TTC549 (cell line): ENCODE data around the gene VTA1.
"Not testable (repeated sequence)": the region's sequence is repeated elsewhere in the genome, so short reads cannot be mapped to it uniquely, and the experiment has no call there.

Experiments
- FAIRE-seq: peaks from 2 replicates; lab custom pipeline; 2012; peaks lifted over from hg19 to GRCh38; lab: Jason Lieb, UNC

Gene VTA1

DNA sequence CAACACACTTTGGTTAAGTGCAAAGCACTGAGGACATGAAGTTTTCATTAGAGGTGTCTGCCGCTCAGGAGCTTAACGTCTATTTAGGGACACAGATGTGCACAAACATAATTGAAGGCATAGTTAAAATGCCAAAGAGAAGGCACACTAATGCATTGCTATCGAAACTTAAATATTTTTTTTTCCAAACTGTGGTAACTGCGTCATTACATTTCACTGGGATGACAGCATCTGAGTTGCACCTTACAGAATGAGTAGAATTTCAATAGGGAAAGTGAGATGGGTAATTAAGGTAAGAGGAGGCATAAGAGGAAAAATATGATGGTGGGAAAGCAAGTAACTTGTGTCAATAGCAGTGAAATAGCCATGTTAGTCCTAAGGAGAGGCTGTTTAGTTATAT, 79.7 kb downstream of the VTA1 start:
- FAIRE-seq: no peak

DNA sequence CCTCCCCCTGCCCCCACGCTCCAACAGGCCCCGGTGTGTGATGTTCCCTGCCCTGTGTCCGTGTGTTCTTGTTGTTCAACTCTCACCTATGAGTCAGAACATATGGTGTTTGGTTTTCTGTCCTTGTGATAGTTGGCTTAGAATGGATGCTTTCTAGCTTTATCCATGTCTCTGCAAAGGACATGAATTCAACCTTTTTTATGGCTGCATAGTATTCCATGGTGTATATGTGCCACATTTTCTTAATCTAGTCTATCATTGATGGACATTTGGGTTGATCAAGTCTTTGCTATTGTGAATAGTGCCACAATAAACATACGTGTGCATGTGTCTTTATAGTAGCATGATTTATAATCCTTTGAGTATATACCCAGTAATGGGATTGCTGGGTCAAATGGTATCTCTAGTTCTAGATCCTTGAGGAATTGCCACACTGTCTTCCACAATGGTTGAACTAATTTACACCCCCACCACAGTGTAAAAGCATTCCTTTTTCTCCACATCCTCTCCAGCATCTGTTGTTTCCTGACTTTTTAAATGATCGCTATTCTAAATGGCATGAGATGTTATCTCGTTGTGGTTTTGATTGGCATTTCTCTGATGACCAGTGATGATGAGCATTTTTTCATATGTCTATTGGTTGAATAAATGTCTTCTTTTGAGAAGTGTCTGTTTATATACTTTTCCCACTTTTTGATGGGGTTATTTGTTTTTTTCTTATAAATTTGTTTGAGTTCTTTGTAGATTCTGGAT, 82.6 kb downstream of the VTA1 start:
- not testable (repeated sequence) for FAIRE-seq

DNA sequence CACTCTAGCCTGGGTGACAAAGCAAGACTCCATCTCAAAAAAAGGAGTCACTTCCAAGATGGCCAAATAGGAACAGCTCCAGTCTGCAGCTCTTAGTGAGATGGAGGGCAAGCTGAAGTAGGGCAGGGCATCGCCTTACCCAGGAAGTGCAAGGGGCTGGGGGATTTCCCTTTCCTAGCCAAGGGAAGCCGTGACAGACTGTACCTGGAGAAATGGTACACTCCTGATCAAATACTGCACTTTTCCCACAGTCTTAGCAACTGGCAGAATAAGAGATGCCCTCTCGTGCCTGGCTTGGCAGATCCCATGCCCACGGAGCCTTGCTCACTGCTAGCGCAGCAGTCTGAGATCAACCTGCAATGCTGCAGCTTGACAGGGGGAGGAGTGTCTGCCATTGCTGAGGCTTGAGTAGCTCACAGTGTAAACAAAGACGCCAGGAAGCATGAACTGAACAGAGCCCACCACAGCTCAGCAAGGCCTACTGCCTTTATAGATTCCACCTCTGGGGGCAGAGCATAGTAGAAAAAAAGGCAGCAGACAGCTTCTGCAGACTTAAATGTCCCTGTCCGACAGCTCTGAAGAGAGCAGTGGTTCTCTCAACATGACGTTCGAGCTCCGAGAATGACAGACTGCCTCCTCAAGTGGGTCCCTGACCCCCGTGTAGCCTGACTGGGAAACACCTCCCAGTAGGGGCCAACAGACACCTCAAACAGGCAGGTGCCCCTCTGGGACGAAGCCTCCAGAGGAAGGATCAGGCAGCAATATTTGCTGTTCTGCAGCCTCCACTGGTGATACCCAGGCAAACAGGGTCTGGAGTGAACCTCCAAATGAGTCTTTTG, 85.4 kb downstream of the VTA1 start:
- not testable (repeated sequence) for FAIRE-seq

DNA sequence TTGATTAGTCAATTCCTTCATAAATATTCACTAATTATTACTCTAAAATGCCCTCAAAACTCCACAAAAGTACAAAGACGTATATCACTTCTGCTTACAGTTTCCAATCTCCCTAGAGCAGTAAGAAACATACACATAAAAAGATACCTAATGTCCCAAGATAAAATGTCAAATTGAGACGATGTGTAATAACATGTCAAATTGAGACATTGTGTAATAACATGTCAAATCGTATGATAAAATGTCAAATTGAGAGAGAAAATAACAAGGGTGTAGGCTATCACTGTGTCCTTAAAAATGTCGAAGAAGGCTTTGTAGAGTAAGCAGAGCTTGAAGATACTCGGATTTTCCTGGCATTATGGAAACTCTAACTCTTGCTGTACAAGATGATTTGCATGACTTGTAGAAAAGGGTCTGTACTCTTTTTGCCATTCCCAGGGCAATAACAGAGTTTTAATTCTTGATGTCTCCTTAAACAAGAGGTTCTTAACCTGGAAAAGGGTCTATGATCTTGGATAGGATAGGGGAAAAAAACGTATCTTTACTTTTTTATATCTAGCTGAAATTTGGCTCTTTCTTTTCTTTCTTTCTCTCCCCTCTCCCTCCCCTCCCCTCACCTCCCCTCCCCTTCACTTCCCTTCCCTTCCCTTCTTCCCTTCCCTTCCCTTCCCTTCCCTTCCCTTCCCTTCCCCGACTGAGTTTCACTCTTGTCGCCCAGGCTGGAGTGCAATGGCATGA, 87.1 kb downstream of the VTA1 start:
- no peak for FAIRE-seq

DNA sequence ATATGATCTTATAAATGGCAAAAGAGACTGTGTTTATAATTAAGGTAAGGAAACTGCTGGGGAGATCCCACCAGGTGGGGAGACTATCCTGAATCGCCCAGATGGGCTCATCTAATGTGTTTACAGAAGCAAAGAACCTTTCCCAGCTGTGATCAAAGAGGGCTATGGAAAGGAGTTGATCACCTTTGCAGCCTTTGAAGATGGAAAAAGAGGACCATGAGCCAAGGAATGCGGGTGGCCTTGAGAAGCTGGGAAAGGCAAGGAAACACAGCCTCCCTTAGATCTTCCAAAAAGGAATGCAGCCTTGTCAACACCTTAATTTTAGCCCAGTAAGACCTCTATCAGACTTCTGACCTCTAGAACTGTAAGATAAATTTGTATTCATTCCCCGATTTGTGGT, 88.2 kb downstream of the VTA1 start:
- no peak for FAIRE-seq

DNA sequence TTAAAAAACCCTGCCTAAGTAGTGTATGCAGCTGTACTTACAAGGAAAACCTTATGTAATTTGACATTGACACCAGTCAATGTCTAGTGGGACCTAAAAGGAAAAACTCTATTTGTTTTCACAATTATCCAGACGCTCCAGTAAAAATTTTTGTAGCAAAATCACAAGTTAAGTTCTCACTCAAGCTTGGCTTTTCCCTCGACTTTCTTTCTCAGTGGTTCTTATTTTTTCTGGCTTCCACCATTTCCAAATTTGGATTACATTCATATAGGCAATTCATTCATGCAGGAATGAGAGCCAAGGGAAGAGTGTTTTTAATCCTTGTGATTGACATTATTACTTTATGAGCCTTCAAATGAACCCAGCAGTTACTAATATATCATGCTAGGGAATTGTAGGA, 88.7 kb downstream of the VTA1 start:
- FAIRE-seq: no peak

DNA sequence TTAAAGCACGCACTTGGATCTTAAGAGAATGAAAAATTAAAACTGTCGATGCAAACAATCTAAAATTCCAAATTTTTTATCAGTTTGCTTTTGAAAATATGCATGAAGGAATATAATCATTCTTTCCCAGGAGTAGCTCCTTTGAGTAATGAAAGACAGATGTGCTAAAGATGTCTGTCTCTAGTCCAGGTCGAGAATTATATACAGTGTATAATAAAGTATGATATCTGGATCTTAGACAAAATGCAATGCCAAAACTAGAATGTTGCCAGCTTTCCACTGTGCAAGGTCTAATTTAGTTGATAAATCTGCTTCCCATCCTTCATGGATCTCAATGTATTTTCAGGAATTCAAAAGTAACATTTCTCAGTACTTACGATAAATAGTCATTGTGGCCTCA, 89.6 kb downstream of the VTA1 start:
- FAIRE-seq: no peak

DNA sequence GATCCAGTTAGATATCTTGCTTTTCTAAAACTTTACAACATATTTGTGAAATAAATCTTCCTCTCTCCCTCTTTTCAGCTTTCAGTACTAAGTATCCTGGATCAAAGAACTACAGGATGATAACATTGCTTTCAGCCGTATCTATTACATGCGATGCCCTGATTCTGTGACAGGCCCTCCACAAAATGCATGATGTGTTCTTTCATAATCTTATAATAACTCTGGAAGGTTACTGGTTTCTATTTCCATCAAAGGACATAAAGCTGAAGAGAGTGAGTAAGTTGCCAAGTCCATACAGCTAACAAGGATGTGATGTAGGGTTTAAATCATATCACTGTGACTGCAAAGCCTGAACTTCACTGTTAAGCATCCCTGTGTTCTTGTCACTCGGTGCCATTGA, 91.8 kb downstream of the VTA1 start:
- FAIRE-seq: no peak

DNA sequence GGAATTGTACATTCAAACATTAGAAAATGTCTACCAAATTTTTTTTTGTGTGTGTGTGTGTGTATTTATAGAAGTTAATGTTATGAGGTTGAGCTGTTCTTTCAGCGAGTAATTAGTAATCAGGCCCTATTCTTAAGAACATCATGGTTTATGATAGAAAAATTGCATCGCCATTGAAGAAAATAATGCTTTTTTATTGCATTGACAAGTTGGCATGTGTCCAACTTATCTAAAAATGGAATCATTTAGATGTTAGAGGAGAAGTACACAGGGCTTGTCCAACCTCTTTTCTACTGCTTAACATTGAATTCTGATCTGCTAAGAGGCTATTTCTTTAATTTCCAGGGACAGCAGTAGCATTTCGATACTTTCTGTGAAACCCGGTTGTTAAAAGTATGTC, 93.1 kb downstream of the VTA1 start:
- FAIRE-seq: no peak

DNA sequence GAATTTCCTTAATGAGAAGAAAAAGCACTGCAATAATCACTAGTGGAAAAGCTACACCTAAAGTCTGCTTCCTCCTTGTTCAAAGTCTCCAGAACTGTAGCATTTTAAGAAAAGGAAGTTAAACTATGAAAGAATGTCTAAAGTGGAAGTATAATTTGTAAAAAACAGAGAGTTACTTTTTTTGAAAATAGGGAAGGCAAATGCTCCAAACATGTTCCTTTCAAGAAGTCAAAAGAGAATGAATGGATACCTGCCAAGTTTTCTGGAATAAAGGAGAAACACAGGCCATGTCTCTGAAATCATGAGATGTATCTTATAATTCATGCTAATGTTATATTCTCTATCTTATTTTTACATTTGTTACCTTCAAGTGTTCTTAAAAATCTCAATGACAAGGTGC, 94.0 kb downstream of the VTA1 start:
- FAIRE-seq: no peak

DNA sequence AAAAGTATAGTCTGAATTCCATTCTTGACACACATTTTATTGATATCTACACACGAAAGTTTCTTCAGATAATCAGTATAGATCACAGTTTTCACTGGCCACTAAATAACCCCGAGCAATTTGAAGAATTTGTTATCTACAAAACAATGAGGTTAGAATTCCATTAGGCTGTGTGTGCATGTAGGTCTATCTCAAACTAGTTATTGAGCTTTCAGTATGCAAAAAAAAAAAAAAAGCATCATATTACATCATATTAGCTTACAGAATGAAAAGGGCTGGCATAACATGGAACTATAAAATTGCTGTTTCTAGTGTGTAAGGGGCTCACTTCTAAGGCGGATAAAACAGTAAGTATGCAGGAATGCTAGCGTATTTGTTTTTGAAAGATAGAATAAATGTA, 95.2 kb downstream of the VTA1 start:
- no peak for FAIRE-seq

DNA sequence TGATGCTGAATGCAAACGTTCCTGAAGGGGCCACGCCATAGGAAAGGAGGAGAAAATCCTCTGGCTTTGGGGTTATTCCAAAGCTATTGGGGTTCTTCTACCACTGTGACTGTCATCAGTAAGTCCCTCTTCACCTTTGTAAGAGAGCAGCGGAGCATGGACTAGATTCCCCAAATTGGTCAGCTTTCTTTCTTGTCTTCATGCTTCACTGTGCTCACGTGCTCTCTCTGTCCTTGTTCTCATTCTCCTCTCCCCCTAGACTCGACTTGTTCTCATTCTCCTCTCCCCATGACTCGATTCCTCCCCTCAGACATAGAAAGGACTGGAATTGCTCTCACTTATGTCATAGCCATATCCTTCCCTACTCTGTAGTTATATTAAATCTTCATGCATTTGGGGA, 99.9 kb downstream of the VTA1 start:
- no peak for FAIRE-seq

DNA sequence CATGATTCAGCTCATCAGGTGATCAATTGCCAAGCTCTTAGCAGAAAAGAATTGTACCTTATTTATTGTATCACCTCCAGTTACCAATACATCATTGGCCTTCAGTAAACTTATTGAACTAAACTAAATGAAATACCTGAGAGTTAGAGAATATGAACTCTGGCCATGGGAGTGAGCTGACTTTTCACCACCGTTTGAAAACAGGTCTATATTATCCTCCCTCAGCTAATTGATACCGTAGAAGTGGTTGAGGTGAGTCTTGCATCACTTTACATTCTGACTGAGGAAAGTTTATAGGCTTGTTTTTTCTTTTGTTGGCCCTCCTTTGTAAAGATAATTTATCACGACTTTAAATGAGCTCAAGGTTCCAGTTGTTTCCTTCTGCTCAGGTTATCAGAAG, 102.2 kb downstream of the VTA1 start:
- FAIRE-seq: no peak

DNA sequence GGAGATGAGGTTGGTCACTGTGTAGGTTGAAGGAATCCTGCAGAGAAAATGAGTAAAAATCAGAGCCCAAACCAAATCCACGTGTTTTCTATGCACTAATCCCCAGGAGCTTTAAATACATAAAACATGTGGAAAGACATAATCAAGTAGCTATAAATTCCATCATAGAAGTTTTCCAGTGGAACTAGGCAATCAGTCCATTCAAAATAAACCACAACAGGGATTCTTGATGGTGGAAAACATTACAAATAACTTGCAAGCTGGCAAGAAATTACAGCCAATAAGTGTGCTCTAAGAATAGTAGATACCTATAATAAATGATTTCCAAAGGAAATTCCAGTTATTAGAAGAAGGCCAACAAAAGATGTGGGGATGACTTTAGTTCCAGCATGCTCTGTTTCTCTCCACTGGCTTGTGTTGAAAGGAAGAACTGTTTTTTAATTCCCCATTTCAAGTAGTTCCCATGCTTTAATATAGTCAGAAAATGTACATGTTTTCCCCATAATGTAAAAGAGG, 104.9 kb downstream of the VTA1 start:
- no peak for FAIRE-seq

DNA sequence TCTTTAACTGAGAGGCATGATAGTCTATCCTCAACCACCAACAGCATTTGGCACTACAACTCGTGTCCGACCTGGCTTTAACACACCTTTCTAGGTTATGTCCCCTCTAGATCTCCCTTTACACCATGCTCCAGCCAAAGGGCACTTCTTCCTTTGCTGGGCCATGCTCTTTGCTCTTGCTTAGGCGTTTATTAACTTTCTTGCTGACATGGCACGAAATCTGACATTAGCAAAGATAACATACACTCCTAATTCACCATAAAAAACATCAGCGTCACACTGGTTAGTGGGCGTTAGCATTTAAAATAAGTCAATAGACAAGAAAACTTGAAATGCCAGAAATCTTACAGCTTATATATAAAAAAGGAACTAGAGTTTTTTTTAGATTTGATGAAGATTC, 107.5 kb downstream of the VTA1 start:
- no peak for FAIRE-seq

DNA sequence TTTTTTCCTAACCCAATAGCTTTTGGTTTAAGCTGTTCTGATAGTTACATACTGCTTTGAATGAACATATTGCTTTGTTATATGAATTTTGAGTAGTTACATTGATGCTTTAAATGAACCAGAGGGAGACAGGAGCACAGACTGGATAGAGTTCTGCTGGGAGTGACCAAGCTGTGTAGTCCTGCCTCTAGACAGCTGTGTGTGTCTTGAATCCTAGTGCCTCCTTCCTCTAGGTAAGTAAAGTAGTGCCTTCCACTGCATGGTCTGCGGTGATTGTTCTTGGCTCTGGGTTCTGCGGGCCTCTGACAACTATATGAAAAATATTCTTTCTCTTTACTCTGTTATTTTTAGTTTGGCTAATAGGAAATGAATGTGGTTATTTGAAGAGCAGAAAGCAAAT, 108.7 kb downstream of the VTA1 start:
- no peak for FAIRE-seq

DNA sequence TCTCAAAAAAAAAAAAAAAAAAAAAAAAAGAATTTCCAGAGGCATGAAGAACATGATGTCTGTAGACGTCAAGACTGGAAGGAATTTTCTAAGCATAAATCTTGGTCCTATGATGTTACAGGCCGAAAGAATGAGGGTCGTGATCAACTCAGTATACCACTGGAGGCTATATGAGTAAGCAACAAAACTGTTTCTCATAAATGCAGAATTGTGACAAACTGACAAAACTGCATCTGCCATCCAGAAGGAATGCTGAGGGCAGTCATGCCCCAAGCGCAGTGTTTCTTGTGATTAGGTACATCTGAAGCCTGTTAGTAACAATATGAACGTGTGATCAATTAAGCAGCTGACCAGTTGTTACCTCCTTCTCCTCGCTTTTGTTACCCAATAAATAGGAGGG, 111.2 kb downstream of the VTA1 start:
- no peak for FAIRE-seq

DNA sequence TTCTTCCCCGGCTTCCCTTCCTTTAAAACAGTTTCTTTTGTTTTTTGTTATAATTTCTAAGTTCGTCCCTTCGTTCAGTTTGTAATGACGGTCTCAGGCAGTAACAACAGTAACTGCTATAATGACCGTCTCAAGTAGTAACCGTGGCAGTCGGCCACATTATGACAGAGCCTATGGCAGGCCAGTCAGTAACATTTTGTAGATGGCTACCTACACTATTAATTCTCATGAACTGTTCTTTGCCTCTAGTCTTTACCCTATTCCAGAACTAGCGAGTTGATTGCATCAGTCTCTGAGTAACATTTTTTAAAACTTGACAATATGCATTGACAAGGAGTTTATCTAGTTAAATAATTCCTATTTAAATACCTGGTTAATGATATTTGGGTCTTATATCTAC, 111.7 kb downstream of the VTA1 start:
- no peak for FAIRE-seq

DNA sequence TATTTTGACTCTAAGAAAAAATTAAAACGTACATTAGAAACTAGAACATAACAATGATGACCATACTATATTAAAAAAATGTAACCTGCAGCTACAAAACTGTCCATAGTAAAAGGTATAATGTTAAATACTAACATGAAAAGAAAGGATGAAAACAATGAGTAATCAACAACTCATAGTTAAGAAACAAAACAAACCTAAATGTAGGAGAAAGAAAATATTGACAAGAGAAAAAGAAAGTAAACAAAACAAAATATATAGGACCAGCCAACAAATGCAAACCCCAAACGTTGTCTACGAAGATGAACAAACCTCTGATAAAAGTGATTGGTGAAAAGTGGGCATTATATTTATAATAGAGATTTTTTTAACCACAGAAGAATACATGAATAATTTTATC, 113.7 kb downstream of the VTA1 start:
- FAIRE-seq: peak; percentile 47

DNA sequence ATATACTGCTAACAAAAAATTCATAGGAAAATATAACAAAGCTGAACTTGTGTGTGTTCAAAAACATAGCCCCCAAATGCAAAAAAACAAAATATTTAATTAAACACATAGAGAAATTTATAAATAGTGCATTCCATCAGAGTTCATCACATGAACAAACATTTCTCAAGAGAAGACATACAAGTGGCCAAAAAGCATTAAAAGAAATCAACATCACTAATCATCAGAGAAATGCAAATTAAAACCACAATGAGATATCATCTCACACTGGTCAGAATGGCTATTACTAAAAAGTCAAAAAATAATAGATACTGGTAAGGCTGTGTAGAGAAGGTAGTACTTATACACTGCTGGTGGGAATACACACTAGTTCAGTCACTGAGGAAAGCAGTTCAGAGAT, 115.2 kb downstream of the VTA1 start:
- no peak for FAIRE-seq

DNA sequence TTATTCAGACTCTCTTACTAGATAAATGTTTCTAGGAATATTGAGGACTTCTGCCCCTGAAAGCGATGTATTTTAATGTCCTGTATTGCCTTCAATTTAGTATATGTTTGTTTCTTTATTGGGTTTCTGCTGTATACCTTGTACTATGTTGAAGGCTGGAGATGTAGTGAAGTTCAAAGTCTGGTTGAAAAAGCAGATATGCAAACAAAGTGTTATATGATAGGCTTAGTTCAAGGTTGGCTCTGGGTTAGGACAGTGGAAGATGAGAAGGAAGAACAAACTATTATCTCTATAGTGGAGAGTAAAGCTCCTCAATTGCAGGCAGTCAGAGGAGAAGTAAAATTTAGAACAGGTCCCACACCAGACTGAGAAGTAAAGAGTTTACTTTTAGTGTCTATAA, 118.4 kb downstream of the VTA1 start:
- no peak for FAIRE-seq

DNA sequence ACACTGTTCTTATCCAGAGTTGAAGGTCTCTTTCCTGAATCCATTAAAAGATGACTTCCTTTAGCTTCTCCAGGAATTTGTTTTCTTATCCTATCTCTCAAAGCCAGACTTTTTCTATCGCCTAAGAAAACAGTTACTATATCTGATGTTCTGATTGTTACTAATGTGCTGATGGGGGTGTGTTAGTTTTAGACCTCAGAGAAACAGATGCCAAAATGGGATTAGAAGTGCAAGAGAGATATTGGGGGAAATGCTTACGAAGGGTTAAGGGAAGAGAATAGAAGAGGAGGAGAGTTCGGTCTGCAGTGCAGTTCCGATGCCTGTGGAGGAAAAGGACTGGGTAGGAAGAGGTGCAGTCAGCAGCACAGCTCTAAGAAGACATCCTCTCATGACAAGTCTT, 119.0 kb downstream of the VTA1 start:
- no peak for FAIRE-seq

DNA sequence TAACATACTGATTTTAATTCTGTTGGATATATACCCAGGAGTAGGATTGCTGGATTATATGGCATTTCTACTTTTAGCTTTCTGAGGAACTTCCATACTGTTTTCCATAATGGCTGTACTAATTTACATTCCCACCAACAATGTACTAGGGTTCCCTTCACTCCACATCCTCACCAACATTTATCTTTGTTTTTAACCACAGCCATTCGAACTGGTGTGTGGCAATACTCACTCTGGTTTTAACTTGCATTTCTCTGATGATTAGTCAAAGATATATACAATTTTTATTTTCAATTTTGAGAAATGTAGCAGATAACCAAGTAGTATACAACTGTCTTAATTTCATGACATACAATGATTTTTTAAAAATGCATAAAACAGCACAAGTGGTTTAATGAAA, 124.4 kb downstream of the VTA1 start:
- FAIRE-seq: no peak
